ENCODE data around the gene PBX1.

PBX1 gene

GRCh38 chr1:164767752-164768402, 208.9 kb downstream of the PBX1 start:
- no peak overlapping the region for H3K27ac ChIP-seq (ENCODE audit: extremely low read depth, low read depth, low read length)
- no peak for TF ChIP-seq ZBTB1 (tag by site-specific recombination; IDR thresholded peaks at IDR 0.05)
- TF ChIP-seq PRDM6 (tag by site-specific recombination; IDR thresholded peaks at IDR 0.05) = 0 out of 2 replicates have a peak, but pooled peaks have one; percentile 50
- no peak overlapping the region for H3K4me3 ChIP-seq (ENCODE audit: low read depth, low read length)
- H3K36me3 ChIP-seq (ENCODE audit: control insufficient read depth in 2 of 2, insufficient read depth in 1 of 2, low read length in 2 of 2) = no peaks in the 10 kb centered on the region
- CTCF ChIA-PET = no interaction called here
- no peaks in the 10 kb centered on the region for H3K9me3 ChIP-seq (ENCODE audit: control insufficient read depth, insufficient read depth, low read depth, low read length)
- H3K4me1 ChIP-seq (ENCODE audit: control insufficient read depth, insufficient read depth, low read length) = peaks cover 19% of the 10 kb centered on the region
- POLR2A ChIA-PET = no interaction called here

- no peaks in the 10 kb centered on the region for H3K36me3 ChIP-seq (ENCODE audit: control insufficient read depth in 2 of 2, insufficient read depth in 1 of 2, low read length in 2 of 2)
- H3K4me1 ChIP-seq (ENCODE audit: control insufficient read depth, insufficient read depth, low read length) = peaks cover 19% of the 10 kb centered on the region
- ChIA-PET POLR2A (no interaction called here), CTCF (no interaction called here)
- no peak overlapping the region for H3K27ac ChIP-seq (ENCODE audit: extremely low read depth, low read depth, low read length)
- TF ChIP-seq ZNF423 (tag by site-specific recombination; IDR thresholded peaks at IDR 0.05) (no peak), ZNF555 (tag by site-specific recombination; conservative IDR thresholded peaks at IDR 0.05) (no peak), GLI4 (tag by site-specific recombination; IDR thresholded peaks at IDR 0.05) (no peak), ZNF585B (tag by site-specific recombination; IDR thresholded peaks at IDR 0.05) (no peak), ZNF239 (tag by site-specific recombination; IDR thresholded peaks at IDR 0.05) (no peak), ZNF530 (tag by site-specific recombination; IDR thresholded peaks at IDR 0.05; ENCODE audit: low read depth) (no peak), SETDB1 (IDR thresholded peaks at IDR 0.05; ENCODE audit: insufficient read length, low read length) (no peak), ZNF837 (tag by site-specific recombination; IDR thresholded peaks at IDR 0.05) (no peak), YY2 (tag by site-specific recombination; IDR thresholded peaks at IDR 0.05) (no peak), ZNF624 (tag by site-specific recombination; IDR thresholded peaks at IDR 0.05) (no peak), ZBTB26 (tag by site-specific recombination; optimal IDR thresholded peaks at IDR 0.05) (no peak), ZNF621 (tag by site-specific recombination; IDR thresholded peaks at IDR 0.05) (no peak), PRDM6 (tag by site-specific recombination; IDR thresholded peaks at IDR 0.05) (no peak)
- H3K9me3 ChIP-seq (ENCODE audit: control insufficient read depth, insufficient read depth, low read depth, low read length) = no peaks in the 10 kb centered on the region
- no peak overlapping the region for H3K4me3 ChIP-seq (ENCODE audit: low read depth, low read length)
Measured at GRCh38 chr1:164768619-164769018, 209.6 kb downstream of the PBX1 start.

GRCh38 chr1:164769486-164770130, 210.6 kb downstream of the PBX1 start:
- Histone ChIP-seq H3K27ac (ENCODE audit: extremely low read depth, low read depth, low read length) (no peak overlapping the region), H3K9me3 (ENCODE audit: control insufficient read depth, insufficient read depth, low read depth, low read length) (no peaks in the 10 kb centered on the region), H3K36me3 (ENCODE audit: control insufficient read depth in 2 of 2, insufficient read depth in 1 of 2, low read length in 2 of 2) (no peaks in the 10 kb centered on the region), H3K4me3 (ENCODE audit: low read depth, low read length) (no peak overlapping the region), H3K4me1 (ENCODE audit: control insufficient read depth, insufficient read depth, low read length) (peaks cover 23% of the 10 kb centered on the region)
- ChIA-PET CTCF (interaction anchor here (0.7 kb wide), 1 partner anchor 19 kb away, joined by 7 read pairs; no protein-coding TSS in a partner anchor), POLR2A (no interaction called here)
- TF ChIP-seq ZNF530 (tag by site-specific recombination; IDR thresholded peaks at IDR 0.05; ENCODE audit: low read depth) (no peak), OVOL3 (tag by site-specific recombination; IDR thresholded peaks at IDR 0.05) (no peak), ZFP37 (tag by site-specific recombination; IDR thresholded peaks at IDR 0.05) (no peak), ZNF184 (tag by site-specific recombination; IDR thresholded peaks at IDR 0.05) (no peak), ZSCAN30 (tag by site-specific recombination; IDR thresholded peaks at IDR 0.05) (no peak), ZNF785 (tag by site-specific recombination; IDR thresholded peaks at IDR 0.05) (no peak), SCRT2 (tag by site-specific recombination; IDR thresholded peaks at IDR 0.05) (no peak), ZNF777 (tag by site-specific recombination; IDR thresholded peaks at IDR 0.05; ENCODE audit: borderline replicate concordance) (no peak)
